ENCODE measurements around the gene GRIA4.

DNA sequence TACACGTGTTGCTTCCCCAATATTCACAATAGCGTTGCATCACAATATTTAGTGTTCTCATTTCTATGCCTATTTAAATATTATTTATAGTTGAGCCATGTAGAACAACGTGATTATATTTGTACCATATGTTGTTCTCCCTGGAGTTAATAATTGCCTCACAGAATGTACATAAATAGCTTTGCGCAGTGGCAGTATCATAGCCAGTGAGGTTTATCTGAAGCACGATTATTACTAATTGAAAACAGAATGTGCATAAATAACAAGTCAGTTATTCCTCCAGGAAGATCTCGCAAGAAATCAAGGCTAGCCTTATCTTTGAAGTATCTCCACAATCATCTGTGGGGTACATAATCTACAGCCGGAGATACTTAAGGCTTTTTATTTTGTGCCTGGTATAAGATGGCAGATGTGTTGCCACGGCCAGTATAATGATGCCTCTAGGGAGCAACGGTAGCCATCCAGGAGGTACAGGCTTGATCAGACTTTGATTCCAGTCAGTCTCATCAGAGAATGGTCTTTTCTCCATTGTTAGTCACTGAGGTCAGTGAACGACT is 214.7 kb downstream of the GRIA4 start:
- TF ChIP-seq, protein P1, sequence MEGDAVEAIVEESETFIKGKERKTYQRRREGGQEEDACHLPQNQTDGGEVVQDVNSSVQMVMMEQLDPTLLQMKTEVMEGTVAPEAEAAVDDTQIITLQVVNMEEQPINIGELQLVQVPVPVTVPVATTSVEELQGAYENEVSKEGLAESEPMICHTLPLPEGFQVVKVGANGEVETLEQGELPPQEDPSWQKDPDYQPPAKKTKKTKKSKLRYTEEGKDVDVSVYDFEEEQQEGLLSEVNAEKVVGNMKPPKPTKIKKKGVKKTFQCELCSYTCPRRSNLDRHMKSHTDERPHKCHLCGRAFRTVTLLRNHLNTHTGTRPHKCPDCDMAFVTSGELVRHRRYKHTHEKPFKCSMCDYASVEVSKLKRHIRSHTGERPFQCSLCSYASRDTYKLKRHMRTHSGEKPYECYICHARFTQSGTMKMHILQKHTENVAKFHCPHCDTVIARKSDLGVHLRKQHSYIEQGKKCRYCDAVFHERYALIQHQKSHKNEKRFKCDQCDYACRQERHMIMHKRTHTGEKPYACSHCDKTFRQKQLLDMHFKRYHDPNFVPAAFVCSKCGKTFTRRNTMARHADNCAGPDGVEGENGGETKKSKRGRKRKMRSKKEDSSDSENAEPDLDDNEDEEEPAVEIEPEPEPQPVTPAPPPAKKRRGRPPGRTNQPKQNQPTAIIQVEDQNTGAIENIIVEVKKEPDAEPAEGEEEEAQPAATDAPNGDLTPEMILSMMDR (IDR thresholded peaks at IDR 0.05; ENCODE audit: insufficient read depth, low read length, poor library complexity, severe bottlenecking) = no peak
- no peak for TF ChIP-seq EZH2phosphoT487 (conservative IDR thresholded peaks at IDR 0.05; ENCODE audit: low read length)
